ENCODE measurements around the gene PREP.

PREP gene

GRCh38 chr6:105402939-105403935, at the start of gene PREP:
PREP (minus strand) TSS chr6:105403082; CDS start chr6:105402891, 191 bp downstream.
- peak; percentile 92 for DNase-seq (ENCODE audit: extremely low read depth, insufficient read length)
- peak; percentile 79 for TF ChIP-seq CTCF (IDR thresholded peaks at IDR 0.05; ENCODE audit: insufficient read depth, low read length, poor library complexity, severe bottlenecking)
- Histone ChIP-seq H3K36me3 (ENCODE audit: control insufficient read depth, insufficient read depth, low read length) (no peaks in the 10 kb centered on the region), H3K27me3 (replicated peaks; ENCODE audit: control insufficient read depth, insufficient read depth, low read length) (no peaks in the 10 kb centered on the region; the same call in 1 of the 2 replicates), H3K4me3 (replicated peaks; ENCODE audit: low read depth, low read length) (peak within 1 kb of the TSS; percentile 93)

GRCh38 chr6:105452376-105452775, 49.5 kb upstream of the PREP start:
- no peak for DNase-seq (ENCODE audit: extremely low read depth, insufficient read length)
- Histone ChIP-seq H3K4me3 (replicated peaks; ENCODE audit: low read depth, low read length) (no peak overlapping the region), H3K36me3 (ENCODE audit: control insufficient read depth, insufficient read depth, low read length) (no peaks in the 10 kb centered on the region), H3K27me3 (replicated peaks; ENCODE audit: control insufficient read depth, insufficient read depth, low read length) (no peaks in the 10 kb centered on the region)
- TF ChIP-seq CTCF (IDR thresholded peaks at IDR 0.05; ENCODE audit: insufficient read depth, low read length, poor library complexity, severe bottlenecking): no peak

- no peak for DNase-seq (ENCODE audit: extremely low read depth, insufficient read length)
- no peak overlapping the region for H3K4me3 ChIP-seq (replicated peaks; ENCODE audit: low read depth, low read length)
- H3K27me3 ChIP-seq (replicated peaks; ENCODE audit: control insufficient read depth, insufficient read depth, low read length): no peaks in the 10 kb centered on the region
- no peak for TF ChIP-seq CTCF (IDR thresholded peaks at IDR 0.05; ENCODE audit: insufficient read depth, low read length, poor library complexity, severe bottlenecking)
- no peaks in the 10 kb centered on the region for H3K36me3 ChIP-seq (ENCODE audit: control insufficient read depth, insufficient read depth, low read length)
These were observed 47.0 kb upstream of the PREP start for GRCh38 chr6:105449756-105450390.

GRCh38 chr6:105445481-105445880, 42.6 kb upstream of the PREP start:
- Histone ChIP-seq H3K27me3 (replicated peaks; ENCODE audit: control insufficient read depth, insufficient read depth, low read length) (no peaks in the 10 kb centered on the region), H3K36me3 (ENCODE audit: control insufficient read depth, insufficient read depth, low read length) (no peaks in the 10 kb centered on the region), H3K4me3 (replicated peaks; ENCODE audit: low read depth, low read length) (no peak overlapping the region)
- DNase-seq (ENCODE audit: extremely low read depth, insufficient read length): no peak
- TF ChIP-seq CTCF (IDR thresholded peaks at IDR 0.05; ENCODE audit: insufficient read depth, low read length, poor library complexity, severe bottlenecking): no peak

GRCh38 chr6:105443941-105444340, 41.1 kb upstream of the PREP start:
- no peak for TF ChIP-seq CTCF (IDR thresholded peaks at IDR 0.05; ENCODE audit: insufficient read depth, low read length, poor library complexity, severe bottlenecking)
- Histone ChIP-seq H3K27me3 (replicated peaks; ENCODE audit: control insufficient read depth, insufficient read depth, low read length) (no peaks in the 10 kb centered on the region), H3K36me3 (ENCODE audit: control insufficient read depth, insufficient read depth, low read length) (no peaks in the 10 kb centered on the region), H3K4me3 (replicated peaks; ENCODE audit: low read depth, low read length) (no peak overlapping the region)
- DNase-seq (ENCODE audit: extremely low read depth, insufficient read length): no peak
